HG02798 (cell line): ENCODE results near the gene DOK7.
A peak's percentile ranks its signal among the peaks of the same experiment; 100 is the strongest.
"Not testable (repeated sequence)": the region's sequence is repeated elsewhere in the genome, so short reads cannot be mapped to it uniquely, and the experiment has no call there.

Experiments used
- ATAC-seq: cut with Tn5 transposase; IDR thresholded peaks from one replicate; pipeline ENCODE4 v1.9.1; 2021; ENCODE audit warnings: mild to moderate bottlenecking; ENCODE audit not compliant: unreplicated experiment, poor library complexity

Gene DOK7

GRCh38 chr4:3441501-3442459 lies 21.3 kb upstream of the DOK7 start, which contains the start of gene HGFAC:
Gene HGFAC (plus strand): TSS chr4:3441968. CDS start chr4:3442002, 34 bp downstream.
- ATAC-seq: no peak

DNA sequence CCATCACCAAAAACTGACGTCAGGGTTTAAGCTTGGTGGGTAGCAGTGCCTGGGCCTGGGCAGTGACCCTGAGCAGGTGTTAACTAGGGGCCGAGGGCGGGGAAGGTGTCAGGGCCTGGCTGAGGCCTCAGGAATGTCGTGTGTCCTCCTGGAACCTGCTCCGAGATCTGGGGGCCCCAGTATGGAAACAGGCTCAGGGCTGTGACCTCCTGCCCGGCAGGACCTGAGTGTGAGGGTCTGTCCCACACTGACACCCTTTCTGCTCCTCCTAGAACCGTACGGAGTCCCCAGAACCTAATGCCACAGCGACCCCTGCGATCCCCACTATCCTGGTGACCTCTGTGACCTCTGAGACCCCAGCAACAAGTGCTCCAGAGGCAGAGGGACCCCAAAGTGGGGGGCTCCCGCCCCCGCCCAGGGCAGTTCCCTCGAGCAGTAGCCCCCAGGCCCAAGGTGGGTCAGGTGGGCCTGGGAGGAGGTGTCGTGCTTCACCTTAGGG lies 20.6 kb upstream of the DOK7 start:
- no peak for ATAC-seq

- ATAC-seq: peak; percentile 50
Observed at GRCh38 chr4:3442959-3443749, 20.0 kb upstream of the DOK7 start.

- ATAC-seq: no peak
Observed at GRCh38 chr4:3443750-3444309, 19.3 kb upstream of the DOK7 start.

GRCh38 chr4:3444351-3445110 lies 18.6 kb upstream of the DOK7 start:
- no peak for ATAC-seq

GRCh38 chr4:3445111-3445820 lies 17.8 kb upstream of the DOK7 start:
- ATAC-seq: no peak

DNA sequence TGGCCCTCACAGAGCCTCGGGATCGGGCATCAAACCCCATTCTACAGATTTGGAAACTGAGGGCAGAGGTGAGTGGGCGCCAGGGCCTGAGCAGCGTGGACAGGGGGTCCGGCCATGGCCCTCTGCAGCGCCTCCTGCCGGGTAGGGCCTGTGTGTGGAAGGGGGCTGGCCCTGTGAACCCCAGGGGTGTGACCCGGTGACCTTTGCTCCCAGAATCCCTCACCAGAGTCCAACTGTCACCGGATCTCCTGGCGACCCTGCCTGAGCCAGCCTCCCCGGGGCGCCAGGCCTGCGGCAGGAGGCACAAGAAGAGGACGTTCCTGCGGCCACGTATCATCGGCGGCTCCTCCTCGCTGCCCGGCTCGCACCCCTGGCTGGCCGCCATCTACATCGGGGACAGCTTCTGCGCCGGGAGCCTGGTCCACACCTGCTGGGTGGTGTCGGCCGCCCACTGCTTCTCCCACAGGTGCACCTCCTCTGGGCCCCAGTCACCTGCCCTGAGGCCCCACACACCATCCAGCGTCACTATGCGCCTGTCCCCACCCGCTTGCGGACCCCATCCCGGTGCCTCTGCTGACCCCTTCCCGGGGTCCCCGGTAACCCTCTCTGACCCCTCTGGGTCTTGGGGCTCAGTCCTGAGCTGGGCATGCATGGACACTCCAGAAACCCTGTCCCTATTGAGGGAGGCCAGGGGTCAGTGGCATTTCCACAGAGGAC lies 17.1 kb upstream of the DOK7 start:
- ATAC-seq: no peak

DNA sequence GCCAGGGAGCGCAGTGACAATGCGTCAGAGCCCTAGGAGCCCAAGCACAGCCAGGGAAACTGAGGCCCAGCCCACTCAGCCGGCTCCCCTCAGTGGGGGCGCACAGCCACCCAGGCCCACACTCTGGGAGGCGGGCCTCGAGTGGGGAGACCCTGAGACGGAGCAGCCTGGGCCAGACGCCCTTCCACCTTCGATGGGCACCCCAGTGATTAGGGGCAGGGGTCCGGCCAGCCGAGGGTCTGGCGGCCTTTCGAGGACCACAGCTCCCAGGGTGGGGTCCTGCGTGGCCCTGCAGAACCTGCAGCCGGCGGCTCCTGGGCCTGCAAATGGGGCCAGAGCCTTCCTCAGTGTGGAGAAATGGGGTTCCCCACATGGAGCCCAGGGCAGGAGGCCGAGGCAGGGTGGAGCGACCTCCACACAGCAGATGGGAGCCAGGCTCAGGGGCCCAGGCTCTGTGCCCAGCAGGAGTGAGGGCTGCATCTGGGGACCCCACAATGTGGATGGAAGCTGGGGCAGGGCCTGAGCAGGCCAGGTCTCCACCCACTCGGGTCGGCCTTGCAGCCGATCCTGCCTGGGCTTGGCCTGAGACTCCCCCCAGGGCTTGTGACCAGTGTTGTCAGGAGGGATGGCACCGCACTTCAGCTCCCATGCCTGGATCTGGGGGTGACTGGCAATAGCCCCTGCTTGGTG lies 16.3 kb upstream of the DOK7 start:
- no peak for ATAC-seq

DNA sequence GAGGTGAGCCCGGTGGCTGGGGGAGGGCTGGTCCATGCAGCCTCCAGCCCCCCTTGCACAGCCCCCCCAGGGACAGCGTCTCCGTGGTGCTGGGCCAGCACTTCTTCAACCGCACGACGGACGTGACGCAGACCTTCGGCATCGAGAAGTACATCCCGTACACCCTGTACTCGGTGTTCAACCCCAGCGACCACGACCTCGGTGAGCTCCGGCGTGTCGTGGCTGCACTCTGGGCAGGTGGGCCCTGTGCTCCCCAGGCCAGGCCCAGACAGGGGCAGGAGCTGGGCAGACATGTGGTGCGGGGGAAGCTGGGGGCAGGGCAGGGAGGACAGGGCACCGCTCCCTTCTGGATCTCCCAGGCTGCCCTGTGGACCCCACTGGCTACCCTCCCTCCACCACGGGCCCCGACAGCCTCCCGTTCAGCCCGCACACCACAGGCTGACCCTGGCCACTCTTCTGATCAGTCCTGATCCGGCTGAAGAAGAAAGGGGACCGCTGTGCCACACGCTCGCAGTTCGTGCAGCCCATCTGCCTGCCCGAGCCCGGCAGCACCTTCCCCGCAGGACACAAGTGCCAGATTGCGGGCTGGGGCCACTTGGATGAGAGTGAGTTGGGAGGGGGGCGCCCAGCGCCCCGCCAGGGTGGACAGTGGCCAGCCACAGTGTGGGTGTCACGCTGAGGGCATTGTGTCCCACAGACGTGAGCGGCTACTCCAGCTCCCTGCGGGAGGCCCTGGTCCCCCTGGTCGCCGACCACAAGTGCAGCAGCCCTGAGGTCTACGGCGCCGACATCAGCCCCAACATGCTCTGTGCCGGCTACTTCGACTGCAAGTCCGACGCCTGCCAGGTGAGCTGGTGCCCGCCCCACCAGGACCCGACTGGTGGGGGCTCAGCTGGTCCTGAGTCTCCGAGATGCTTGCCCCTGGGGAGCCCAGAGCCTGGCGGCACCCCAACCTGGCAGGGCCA lies 15.4 kb upstream of the DOK7 start:
- ATAC-seq: no peak

DNA sequence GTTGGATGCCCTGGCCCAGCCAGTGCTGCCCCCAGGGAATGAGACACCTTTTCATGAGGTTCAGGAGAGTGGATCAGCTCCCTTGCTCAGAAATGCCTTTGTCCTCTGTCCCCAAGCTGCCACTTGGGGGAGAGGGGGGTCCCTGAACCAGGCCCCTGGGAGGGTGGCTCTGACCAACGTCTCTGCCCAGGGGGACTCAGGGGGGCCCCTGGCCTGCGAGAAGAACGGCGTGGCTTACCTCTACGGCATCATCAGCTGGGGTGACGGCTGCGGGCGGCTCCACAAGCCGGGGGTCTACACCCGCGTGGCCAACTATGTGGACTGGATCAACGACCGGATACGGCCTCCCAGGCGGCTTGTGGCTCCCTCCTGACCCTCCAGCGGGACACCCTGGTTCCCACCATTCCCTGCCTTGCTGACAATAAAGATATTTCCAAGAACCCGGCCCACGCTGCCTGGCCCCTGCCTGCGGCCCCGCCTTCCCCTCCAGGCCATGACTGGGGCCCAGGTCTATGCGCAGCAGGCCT lies 14.0 kb upstream of the DOK7 start:
- ATAC-seq: no peak

GRCh38 chr4:3449574-3450534 lies 13.3 kb upstream of the DOK7 start:
- ATAC-seq: no peak

GRCh38 chr4:3450643-3451042 lies 12.5 kb upstream of the DOK7 start:
- no peak for ATAC-seq

GRCh38 chr4:3451956-3452355 lies 11.2 kb upstream of the DOK7 start:
- ATAC-seq: no peak

DNA sequence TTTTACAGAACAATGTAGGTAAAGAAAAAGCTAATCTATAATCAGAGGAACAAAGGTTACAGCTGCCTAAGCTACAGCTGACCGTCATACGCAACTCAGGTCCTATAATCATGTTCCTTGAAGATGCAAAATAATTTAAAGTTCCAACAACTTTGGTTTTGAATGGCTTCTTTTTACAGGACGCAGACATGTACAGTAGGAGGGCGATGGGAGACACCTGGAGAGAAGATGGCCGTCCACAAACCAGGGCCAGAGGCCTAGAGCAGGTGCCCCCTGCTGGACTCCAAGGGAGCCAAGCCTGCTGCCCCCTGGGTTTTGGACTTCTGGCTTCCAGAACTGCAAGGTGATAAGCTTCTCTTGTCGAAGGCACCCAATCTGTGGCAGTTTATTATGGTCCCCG lies 10.7 kb upstream of the DOK7 start:
- no peak for ATAC-seq

- ATAC-seq: not testable (repeated sequence)
Observed at GRCh38 chr4:3455596-3455995, 7.5 kb upstream of the DOK7 start.

DNA sequence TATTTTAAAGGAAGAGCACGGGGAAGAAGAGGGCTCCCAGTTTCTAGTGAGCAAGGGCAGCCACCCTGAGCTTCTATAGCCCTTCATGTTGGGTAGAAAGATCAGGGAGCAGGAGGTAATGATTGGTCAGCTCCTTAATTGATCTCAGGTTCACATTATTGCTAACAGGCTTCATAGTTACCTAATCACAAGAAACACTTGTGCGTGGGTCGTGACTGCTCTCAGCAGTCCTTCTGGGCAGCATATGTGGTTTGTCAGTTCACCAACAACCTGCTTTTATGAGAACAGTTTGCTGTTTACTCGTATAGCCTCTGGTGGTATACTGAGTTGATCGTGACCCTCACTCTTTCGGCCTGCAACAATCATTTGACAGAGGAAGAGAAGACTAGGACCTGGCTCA lies 4.7 kb upstream of the DOK7 start:
- no peak for ATAC-seq
